Psoas muscle (tissue), 8 donors: ENCODE results near the gene TMEM179B. TPM values are rescaled to one million over a fixed set of nuclear protein-coding genes. Genes with fewer than 3 reads are reported as not detected.
A peak's percentile ranks its signal among the peaks of the same experiment; 100 is the strongest.

Experiments used
- ATAC-seq, 4 donors: fragments of 200-7000 bp; cut with Tn5 transposase; one replicate each; pipeline ENCODE4 v1.9.1; 2020; ENCODE audit warnings: moderate library complexity in 3 of 4, mild to moderate bottlenecking in 2 of 4
- DNase-seq, 2 donors: peaks; one replicate each; pipeline ENCODE4 v3.0.0-alpha.2; 2020
- H3K27ac ChIP-seq: fragments of 200-600 bp; one replicate; pipeline ENCODE4 v1.8.0; 2022
- H3K27me3 ChIP-seq, 3 donors: fragments of 200-600 bp in 1 of 3; one replicate each; pipeline versions ENCODE4 v1.6.1 to v1.8.0; 2013 to 2022; ENCODE audit warnings: low read length in 2 of 3, mild to moderate bottlenecking in 2 of 3, moderate library complexity in 1 of 3; ENCODE audit not compliant: insufficient read depth in 3 of 3
- H3K36me3 ChIP-seq, 2 donors: fragments of 200-600 bp in 1 of 2; one replicate each; pipeline versions ENCODE4 v1.6.1 to v1.8.0; 2013 to 2022; ENCODE audit warnings: low read depth in 1 of 2, mild to moderate bottlenecking in 1 of 2, moderate library complexity in 1 of 2; ENCODE audit not compliant: insufficient read depth in 1 of 2
- H3K4me1 ChIP-seq: fragments of 200-600 bp; one replicate; pipeline ENCODE4 v1.8.0; 2022
- H3K4me3 ChIP-seq: fragments of 200-600 bp; one replicate; pipeline ENCODE4 v1.8.0; 2022; ENCODE audit warnings: mild to moderate bottlenecking
- H3K9me3 ChIP-seq: fragments of 200-600 bp; one replicate; pipeline ENCODE4 v1.8.0; 2022
- CTCF ChIP-seq: fragments of 200-600 bp; IDR thresholded peaks from one replicate; pipeline ENCODE4 v1.8.0; 2022; ENCODE audit warnings: antibody characterized with exemption
- WGBS, 3 donors: extraction: QIAGEN DNeasy Blood & Tissue Kit; methylation state at CpG; one replicate each; pipeline versions ENCODE4 v1.1.6 to v1.1.7; 2013; 5-methylcytosine and 5-hydroxymethylcytosine counted together
- intact Hi-C, 2 donors: fragments of 100-400 bp; cut with DNase I; formaldehyde crosslinking; loops; one replicate each; pipeline versions ENCODE4 v1.11.0 to v1.14.2; 2022
- polyA plus RNA-seq, 3 donors: library from polyadenylated mRNA; stranded (reverse); fragments of 200-250 nt; gene quantifications; one replicate each; pipeline ENCODE4 v1.2.3, GENCODE V29; 2013
- total RNA-seq, 4 donors: library from RNA; stranded (reverse); fragmentation: NEBNext Ultra II Directional in 2 of 4; extraction: Animal tissue kit (Norgen Biotek cat#: 25700) in 2 of 4; gene quantifications; one replicate each; pipeline versions ENCODE4 v1.2.1 to v1.2.4, GENCODE V29; 2021 to 2023
- donor health status: healthy with polysubstance abuse.
- donor health status: DM: no; HTN: no; CAD: no; lungs with moderate emphysema.
- donor health status: Bipolar disorder and iron deficiency.
- donor health status: healthy.
- donor health status: DM: yes; HTN: yes; CAD: no.
- donor health status: DM: no; HTN: no; CAD: no.
- donor health status: DM: no; HTN: no; CAD: no.
- donor health status: DM: yes; HTN: yes; CAD: no.

The TMEM179B gene
- total and polyA plus RNA-seq, 7 donors, result 12.2 to 42.0 (median 18.5) TPM

DNA sequence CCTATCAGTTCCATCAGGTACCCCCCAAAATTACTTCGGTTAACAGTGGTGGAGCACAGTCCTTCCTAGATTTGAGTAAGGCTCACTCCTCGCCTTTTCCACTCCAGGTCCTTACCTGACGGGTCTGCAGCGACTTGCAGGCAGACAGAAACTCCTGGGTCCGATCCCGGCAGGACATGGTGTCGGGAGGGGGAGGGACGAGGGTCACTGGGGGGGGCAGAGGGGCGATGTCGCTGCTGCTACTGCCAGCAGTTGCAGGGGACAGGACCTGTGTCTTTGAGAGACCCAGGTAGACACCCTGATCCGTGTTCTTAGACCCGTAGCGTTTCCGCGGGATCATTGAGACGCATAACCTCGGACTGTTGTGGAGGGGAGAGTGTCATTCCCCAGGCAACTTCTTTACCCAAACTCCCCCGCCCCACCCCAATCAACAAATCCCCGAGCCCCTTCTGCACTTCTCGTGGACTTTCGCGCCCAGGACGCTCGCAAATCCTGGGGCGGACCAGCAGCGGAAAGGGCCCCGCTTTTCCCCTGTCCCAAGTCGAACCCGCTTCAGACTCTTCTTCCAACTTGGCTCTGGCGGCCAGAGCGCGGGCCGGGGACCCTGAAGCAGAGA is 43.8 kb downstream of the TMEM179B start:
- TF ChIP-seq CTCF, result no peak
- peaks cover 27% of the 10 kb centered on the region for H3K4me1 ChIP-seq
- ATAC-seq, result no peak
- H3K36me3 ChIP-seq, result peaks cover 6 to 67% of the 10 kb centered on the region in 2 donors
- no peaks in the 10 kb centered on the region for H3K27me3 ChIP-seq
- intact Hi-C loops, result loop anchor here (5.0 kb wide), 2 partner anchors 34 to 44 kb away; partner anchors contain the start of gene TMEM179B (in 1 of the 2)
- peak in 1 of 2 donors; percentile 52 for DNase-seq
- peak overlapping the region; percentile 98 for H3K27ac ChIP-seq
- H3K4me3 ChIP-seq, result peak overlapping the region; percentile 99
- H3K9me3 ChIP-seq, result no peaks in the 10 kb centered on the region
- WGBS, 3 donors, result 0 to 1% (median 1%) methylated on average over 30 to 33 of the region's 33 CpGs

DNA sequence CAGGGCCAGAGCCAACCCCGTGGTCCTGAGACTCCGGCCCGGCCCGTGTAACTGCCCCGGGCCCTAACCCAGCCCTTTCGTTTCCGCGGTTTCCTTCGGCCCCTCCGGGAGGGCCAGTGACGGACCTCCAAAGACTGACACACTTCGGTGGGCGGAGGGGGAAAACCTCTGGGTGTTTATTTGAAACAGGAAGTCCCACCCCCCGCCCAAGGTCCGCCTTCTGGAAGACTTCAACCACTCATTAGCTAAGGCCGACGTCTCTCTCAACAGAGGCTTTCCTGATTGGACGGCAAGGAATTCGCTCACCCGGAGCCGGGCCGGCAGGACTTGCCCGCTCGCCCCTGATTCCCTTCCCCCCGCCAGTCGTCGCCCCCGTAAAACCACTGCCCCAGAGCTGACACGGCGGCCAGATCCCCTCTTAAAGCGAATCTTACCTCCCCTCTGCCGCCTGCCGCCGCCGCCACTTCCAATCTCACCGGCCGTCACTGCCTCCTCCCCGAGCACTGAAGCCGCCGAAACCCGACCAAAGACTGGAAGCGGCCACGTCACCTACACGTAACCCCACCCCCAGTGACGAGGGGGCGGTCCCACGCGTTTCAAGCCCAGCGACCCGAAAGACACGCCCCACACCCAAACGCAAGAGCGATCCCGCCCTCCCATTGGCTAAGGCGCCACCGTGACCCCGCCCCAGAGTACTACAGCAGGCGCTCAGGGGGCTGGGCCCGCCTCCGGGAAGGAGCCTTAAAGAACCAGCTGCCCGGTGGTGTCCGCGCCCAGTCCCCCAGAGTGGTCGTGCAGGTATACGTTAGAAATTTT is 44.5 kb downstream of the TMEM179B start, which contains the start of gene STX5:
TSS of gene STX5 (minus strand) at position 532 of the 816 bp plus-strand sequence. CDS start 808 bp downstream, outside the sequence.
- 0 to 1% (median 0%) methylated on average over 59 to 65 of the region's 65 CpGs for WGBS, 3 donors
- no peaks in the 10 kb centered on the region for H3K9me3 ChIP-seq
- H3K27ac ChIP-seq, result peak within 1 kb of the TSS; percentile 98
- H3K4me1 ChIP-seq, result peaks cover 27% of the 10 kb centered on the region
- peak; percentile 100 for DNase-seq
- peak; percentile 98 to 99 (median 98) for ATAC-seq
- no peaks in the 10 kb centered on the region for H3K27me3 ChIP-seq
- peaks cover 6 to 67% of the 10 kb centered on the region in 2 donors for H3K36me3 ChIP-seq
- intact Hi-C loops, result loop anchor here (5.0 kb wide), 2 partner anchors 34 to 44 kb away; partner anchors contain the start of gene TMEM179B (in 1 of the 2)
- H3K4me3 ChIP-seq, result peak within 1 kb of the TSS; percentile 99
- TF ChIP-seq CTCF, result no peak

- intact Hi-C loops, result loop anchor here (5.0 kb wide), 2 partner anchors 35 to 45 kb away; partner anchors contain the start of gene TMEM179B (in 1 of the 2)
- Histone ChIP-seq H3K27me3 (no peaks in the 10 kb centered on the region), H3K9me3 (no peaks in the 10 kb centered on the region), H3K4me3 (peak within 1 kb of the TSS; percentile 99), H3K36me3 (peaks cover 6 to 67% of the 10 kb centered on the region in 2 donors), H3K27ac (peak within 1 kb of the TSS; percentile 98), H3K4me1 (peaks cover 27% of the 10 kb centered on the region)
- ATAC-seq (peak; percentile 2 to 33 (median 17)), DNase-seq (peak; percentile 45 to 64)
- TF ChIP-seq CTCF, result no peak
- WGBS, 3 donors, result 6 to 9% (median 8%) methylated on average over 40 of the region's 40 CpGs
These were observed 45.4 kb downstream of the TMEM179B start, which contains the start of gene TEX54 for GRCh38 chr11:62832336-62833234. Gene TEX54 (minus strand): TSS chr11:62832841.

DNA sequence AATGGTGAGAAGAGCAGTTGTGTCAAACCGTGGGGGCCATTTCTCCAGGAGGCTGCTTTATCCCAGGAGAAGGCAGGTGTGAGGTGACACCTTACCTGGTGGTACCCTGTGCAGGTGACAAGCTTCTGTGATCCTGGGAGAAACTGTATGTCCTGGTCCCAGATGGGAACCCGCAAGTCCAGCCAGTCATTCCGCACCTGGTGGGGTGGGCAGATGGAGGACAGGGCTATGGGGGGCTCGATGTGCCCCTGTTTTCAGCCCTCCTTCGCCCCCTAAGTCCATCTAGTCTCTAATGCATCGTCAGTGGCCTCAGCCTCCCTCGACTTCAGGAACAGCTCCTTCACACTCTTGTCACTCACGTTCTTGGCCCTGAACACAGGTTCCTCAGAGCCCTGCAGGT is 48.1 kb downstream of the TMEM179B start:
- intact Hi-C loops, result loop anchor here in 1 of 2 donors (5.0 kb wide), 1 partner anchor 33 kb away; no protein-coding TSS in a partner anchor
- H3K4me1 ChIP-seq, result peaks cover 22% of the 10 kb centered on the region
- TF ChIP-seq CTCF, result no peak

More for the DNA sequence above, 48.1 kb downstream of the TMEM179B start:
- Histone ChIP-seq H3K27me3 (no peaks in the 10 kb centered on the region), H3K36me3 (peaks cover 6 to 49% of the 10 kb centered on the region in 2 donors), H3K9me3 (no peaks in the 10 kb centered on the region), H3K27ac (no peak overlapping the region), H3K4me3 (no peak overlapping the region)
- ATAC-seq (no peak), DNase-seq (no peak)
- WGBS, 3 donors, result 79 to 90% (median 84%) methylated on average over 8 of the region's 8 CpGs
